Lower leg skin (tissue), 4 donors: ENCODE results near the gene TBPL2. TPM values are rescaled to one million over a fixed set of nuclear protein-coding genes. Genes with fewer than 3 reads are reported as not detected.

Source experiments
- DNase-seq, 2 donors: peaks; one replicate each; pipeline ENCODE4 v3.0.0-alpha.2; 2019; ENCODE audit warnings: low spot score in 2 of 2
- H3K4me3 ChIP-seq: fragments of 200-600 bp; sonication (generic); 2 replicates; pipeline ENCODE4 v1.5.1; 2017; ENCODE audit warnings: mild to moderate bottlenecking, low read depth; ENCODE audit not compliant: poor library complexity, severe bottlenecking
- CTCF ChIP-seq, 3 donors: fragments of 450-650 bp; IDR thresholded peaks; one replicate each; pipeline ENCODE4 v1.5.1; 2016; ENCODE audit warnings: antibody characterized with exemption in 3 of 3, mild to moderate bottlenecking in 3 of 3, moderate library complexity in 2 of 3
- POLR2A ChIP-seq, 2 donors: fragments of 450-650 bp; IDR thresholded peaks; one replicate each; pipeline ENCODE4 v1.6.1; 2016 to 2017; ENCODE audit warnings: antibody characterized with exemption in 2 of 2, mild to moderate bottlenecking in 1 of 2, moderate library complexity in 1 of 2
- WGBS, 2 donors: methylation state at CpG; one replicate each; pipeline ENCODE4 v1.1.5; 2018; 5-methylcytosine and 5-hydroxymethylcytosine counted together
- intact Hi-C: fragments of 100-400 bp; cut with DNase I; formaldehyde crosslinking; loops from one replicate; pipeline ENCODE4 v1.15.0; 2023; ENCODE audit warnings: low total_unique reads
- total RNA-seq, 4 donors: library from RNA; depleted of rRNA; stranded (reverse); fragments of >200 nt; gene quantifications; one replicate each; pipeline ENCODE4 v1.1.0, GENCODE V29; 2016

Gene TBPL2
- total RNA-seq, 4 donors from 2014 or later: not detected

- intact Hi-C loops: loop anchor here (10.0 kb wide), 1 partner anchor 1037 kb away; no protein-coding TSS in a partner anchor
- TF ChIP-seq CTCF (IDR thresholded peaks at IDR 0.05): no peak
- TF ChIP-seq POLR2A (IDR thresholded peaks at IDR 0.05): no peak
Measured at GRCh38 chr14:55438066-55438683, 2.2 kb downstream of the TBPL2 start.

GRCh38 chr14:55436931-55437330 lies 3.5 kb downstream of the TBPL2 start:
- no peak for DNase-seq
- TF ChIP-seq CTCF (IDR thresholded peaks at IDR 0.05): no peak
- no peak for TF ChIP-seq POLR2A (IDR thresholded peaks at IDR 0.05)
- WGBS, 2 donors: 74 to 85% methylated on average over 4 of the region's 4 CpGs
- intact Hi-C loops: loop anchor here (10.0 kb wide), 1 partner anchor 1038 kb away; no protein-coding TSS in a partner anchor
- no peak overlapping the region for H3K4me3 ChIP-seq

More at GRCh38 chr14:55438066-55438683, 2.2 kb downstream of the TBPL2 start:
- DNase-seq: no peak
- H3K4me3 ChIP-seq: no peak overlapping the region
- 43 to 52% methylated on average over 10 of the region's 10 CpGs for WGBS, 2 donors

- intact Hi-C loops: loop anchor here (10.0 kb wide), 1 partner anchor 1038 kb away; no protein-coding TSS in a partner anchor
- 66 to 67% methylated on average over 4 of the region's 4 CpGs for WGBS, 2 donors
- no peak for DNase-seq
- H3K4me3 ChIP-seq: no peak overlapping the region
- no peak for TF ChIP-seq CTCF (IDR thresholded peaks at IDR 0.05)
- TF ChIP-seq POLR2A (IDR thresholded peaks at IDR 0.05): no peak
Measured at GRCh38 chr14:55436519-55436918, 3.9 kb downstream of the TBPL2 start.

- intact Hi-C loops: loop anchor here (10.0 kb wide), 1 partner anchor 1040 kb away; no protein-coding TSS in a partner anchor
- DNase-seq: no peak
- H3K4me3 ChIP-seq: no peak overlapping the region
- TF ChIP-seq CTCF (IDR thresholded peaks at IDR 0.05) (no peak), POLR2A (IDR thresholded peaks at IDR 0.05) (no peak)
- WGBS, 2 donors: 54 to 62% methylated on average over 3 of the region's 3 CpGs
Measured at GRCh38 chr14:55434805-55435174, 5.6 kb downstream of the TBPL2 start.

GRCh38 chr14:55433880-55434804 lies 6.3 kb downstream of the TBPL2 start:
- H3K4me3 ChIP-seq: no peak overlapping the region
- 63% methylated on average over 6 of the region's 6 CpGs for WGBS, 2 donors
- intact Hi-C loops: loop anchor here (10.0 kb wide), 1 partner anchor 1041 kb away; no protein-coding TSS in a partner anchor
- DNase-seq: no peak
- TF ChIP-seq POLR2A (IDR thresholded peaks at IDR 0.05) (no peak), CTCF (IDR thresholded peaks at IDR 0.05) (no peak)
